ENCODE data around the gene ADPRH. TPM values are rescaled to one million over a fixed set of nuclear protein-coding genes. Genes with fewer than 3 reads are reported as not detected.

ADPRH gene
- total and polyA plus RNA-seq, 12 donors, result 3.4 to 15.3 (median 12.8) TPM

GRCh38 chr3:119613201-119613600, 33.9 kb downstream of the ADPRH start:
- no peak for TF ChIP-seq POLR2A (IDR thresholded peaks at IDR 0.05)
- TF ChIP-seq CTCF (IDR thresholded peaks at IDR 0.05), result no peak
- Histone ChIP-seq H3K4me3 (no peak overlapping the region), H3K27me3 (no peaks in the 10 kb centered on the region), H3K4me1 (replicated peaks in 1 of 2) (no peaks in the 10 kb centered on the region), H3K27ac (no peak overlapping the region), H3K9me3 (replicated peaks in 1 of 3) (no peaks in the 10 kb centered on the region), H3K36me3 (replicated peaks in 1 of 2) (no peaks in the 10 kb centered on the region)
- WGBS, 4 donors, result 92 to 100% (median 98%) methylated on average over 1 of the region's 1 CpG
- intact Hi-C loops (cut with DNase I), result no loop called here
- no peak for DNase-seq

GRCh38 chr3:119613872-119614271, 34.6 kb downstream of the ADPRH start:
- 90 to 97% (median 95%) methylated on average over 4 of the region's 4 CpGs for WGBS, 4 donors
- H3K4me3 ChIP-seq, result no peak overlapping the region
- H3K27ac ChIP-seq, result no peak overlapping the region
- no peaks in the 10 kb centered on the region for H3K27me3 ChIP-seq
- DNase-seq, result no peak
- TF ChIP-seq POLR2A (IDR thresholded peaks at IDR 0.05) (no peak), CTCF (IDR thresholded peaks at IDR 0.05) (no peak)
- H3K9me3 ChIP-seq (replicated peaks in 1 of 3), result no peaks in the 10 kb centered on the region
- intact Hi-C loops (cut with DNase I), result no loop called here
- no peaks in the 10 kb centered on the region for H3K4me1 ChIP-seq (replicated peaks in 1 of 2)
- H3K36me3 ChIP-seq (replicated peaks in 1 of 2), result no peaks in the 10 kb centered on the region

- WGBS, 4 donors, result 81 to 94% (median 84%) methylated on average over 4 of the region's 4 CpGs
- no peaks in the 10 kb centered on the region for H3K9me3 ChIP-seq (replicated peaks in 1 of 3)
These were observed 36.8 kb downstream of the ADPRH start for GRCh38 chr3:119616056-119616455.

GRCh38 chr3:119619094-119619493, 39.8 kb downstream of the ADPRH start:
- H3K27ac ChIP-seq, result no peak overlapping the region
- no peaks in the 10 kb centered on the region for H3K27me3 ChIP-seq
- H3K4me3 ChIP-seq, result no peak overlapping the region
- H3K9me3 ChIP-seq (replicated peaks in 1 of 3), result no peaks in the 10 kb centered on the region
- no peak for TF ChIP-seq POLR2A (IDR thresholded peaks at IDR 0.05)
- TF ChIP-seq CTCF (IDR thresholded peaks at IDR 0.05), result no peak
- DNase-seq, result no peak
- 74 to 79% (median 76%) methylated on average over 7 of the region's 7 CpGs for WGBS, 4 donors
- no peaks in the 10 kb centered on the region for H3K36me3 ChIP-seq (replicated peaks in 1 of 2)
- intact Hi-C loops (cut with DNase I), result no loop called here
- H3K4me1 ChIP-seq (replicated peaks in 1 of 2), result no peaks in the 10 kb centered on the region

More at GRCh38 chr3:119616056-119616455, 36.8 kb downstream of the ADPRH start:
- no peak overlapping the region for H3K4me3 ChIP-seq
- intact Hi-C loops (cut with DNase I), result no loop called here
- no peaks in the 10 kb centered on the region for H3K4me1 ChIP-seq (replicated peaks in 1 of 2)
- TF ChIP-seq CTCF (IDR thresholded peaks at IDR 0.05) (no peak), POLR2A (IDR thresholded peaks at IDR 0.05) (no peak)
- no peak overlapping the region for H3K27ac ChIP-seq
- DNase-seq, result peak in 1 of 7 donors; percentile 35
- no peaks in the 10 kb centered on the region for H3K36me3 ChIP-seq (replicated peaks in 1 of 2)
- no peaks in the 10 kb centered on the region for H3K27me3 ChIP-seq
